HG03060 (cell line): ENCODE measurements around the gene KISS1R.

Experiments
- ATAC-seq: cut with Tn5 transposase; IDR thresholded peaks from one replicate; pipeline ENCODE4 v1.9.1; 2021; ENCODE audit warnings: low read depth, moderate number of reproducible peaks; ENCODE audit not compliant: unreplicated experiment

KISS1R gene

DNA sequence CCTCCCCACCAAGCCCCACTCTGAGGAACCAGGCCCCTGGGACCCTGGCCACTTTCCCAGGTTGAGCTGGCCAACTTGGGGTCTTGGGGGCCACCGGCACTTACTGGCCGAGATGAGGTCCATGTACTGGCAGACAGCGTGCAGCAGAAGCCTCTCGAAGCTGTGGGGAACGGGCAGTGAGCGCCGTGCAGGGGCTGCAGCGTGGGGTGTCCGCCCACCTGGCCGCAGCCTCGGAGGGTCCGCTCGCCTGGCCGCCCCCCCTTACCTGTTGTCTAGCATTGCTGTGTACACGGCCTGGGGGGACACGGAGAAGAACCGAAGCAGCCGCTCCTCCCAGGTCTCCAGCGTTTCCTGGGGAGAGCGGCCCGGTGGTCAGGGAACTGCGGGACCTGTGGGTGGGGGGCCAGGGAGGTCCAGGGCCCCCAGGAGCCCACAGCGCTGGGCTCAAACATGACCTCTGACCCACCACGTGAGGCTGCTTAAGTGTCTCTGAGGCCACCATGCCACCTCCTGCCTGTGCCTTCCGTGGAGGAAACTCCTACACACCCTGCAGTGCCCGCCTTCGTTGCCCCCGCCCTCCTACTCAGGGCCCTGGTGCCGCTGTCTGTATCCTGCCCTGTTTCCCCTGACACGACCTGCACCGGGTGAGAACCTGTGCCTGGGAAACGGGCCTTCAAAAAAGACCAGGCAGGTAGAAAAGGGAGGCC lies 17.6 kb upstream of the KISS1R start:
- ATAC-seq = no peak

DNA sequence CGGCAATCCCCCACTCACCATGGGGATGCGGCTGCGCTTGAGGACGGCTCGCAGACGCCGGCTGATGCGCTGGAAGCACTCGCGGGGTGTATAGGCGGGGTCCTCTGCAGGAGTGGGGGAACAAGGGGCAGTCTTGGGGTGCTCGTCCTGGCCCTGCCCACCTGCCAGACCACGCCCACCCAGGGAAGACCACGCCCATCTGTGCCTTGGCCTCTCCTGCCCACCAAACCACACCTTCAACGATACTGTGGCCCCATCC lies 17.2 kb upstream of the KISS1R start:
- no peak for ATAC-seq

DNA sequence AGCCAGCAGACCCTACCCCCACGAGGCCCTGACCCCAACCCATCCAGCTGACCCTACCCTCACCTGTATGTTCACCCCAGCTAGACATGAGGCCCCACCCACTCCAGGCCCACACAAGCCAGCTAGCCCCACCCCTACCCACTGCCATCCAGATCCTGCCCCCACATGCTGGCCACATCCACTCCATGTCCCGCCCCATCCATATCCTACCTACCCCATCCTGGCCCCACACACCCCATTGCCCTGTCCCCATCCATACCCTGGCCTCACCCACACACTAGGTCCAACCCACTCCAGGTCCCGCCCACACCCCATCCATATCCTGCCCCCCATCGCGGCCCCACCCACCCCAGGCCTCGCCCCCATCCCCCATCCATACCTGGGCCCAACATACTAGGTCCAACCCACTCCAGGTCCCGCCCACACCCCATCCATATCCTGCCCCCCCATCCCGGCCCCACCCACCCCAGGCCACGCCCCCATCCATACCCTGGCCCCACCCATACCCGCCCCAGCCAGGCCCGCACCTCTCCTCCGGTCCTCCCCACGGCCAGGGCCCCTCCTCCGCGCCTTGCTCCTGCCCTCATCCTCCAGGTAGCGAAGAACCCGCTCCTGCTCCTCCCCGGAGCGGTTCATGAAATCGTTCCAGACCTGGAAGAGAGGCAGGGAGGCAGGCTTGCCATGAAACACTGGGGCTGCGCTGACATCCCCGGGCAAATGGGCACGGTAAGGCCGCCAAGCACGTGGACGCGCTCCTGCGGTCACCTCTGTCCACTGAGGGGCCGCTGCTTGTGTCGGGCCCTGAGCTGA lies 16.6 kb upstream of the KISS1R start:
- ATAC-seq = no peak

DNA sequence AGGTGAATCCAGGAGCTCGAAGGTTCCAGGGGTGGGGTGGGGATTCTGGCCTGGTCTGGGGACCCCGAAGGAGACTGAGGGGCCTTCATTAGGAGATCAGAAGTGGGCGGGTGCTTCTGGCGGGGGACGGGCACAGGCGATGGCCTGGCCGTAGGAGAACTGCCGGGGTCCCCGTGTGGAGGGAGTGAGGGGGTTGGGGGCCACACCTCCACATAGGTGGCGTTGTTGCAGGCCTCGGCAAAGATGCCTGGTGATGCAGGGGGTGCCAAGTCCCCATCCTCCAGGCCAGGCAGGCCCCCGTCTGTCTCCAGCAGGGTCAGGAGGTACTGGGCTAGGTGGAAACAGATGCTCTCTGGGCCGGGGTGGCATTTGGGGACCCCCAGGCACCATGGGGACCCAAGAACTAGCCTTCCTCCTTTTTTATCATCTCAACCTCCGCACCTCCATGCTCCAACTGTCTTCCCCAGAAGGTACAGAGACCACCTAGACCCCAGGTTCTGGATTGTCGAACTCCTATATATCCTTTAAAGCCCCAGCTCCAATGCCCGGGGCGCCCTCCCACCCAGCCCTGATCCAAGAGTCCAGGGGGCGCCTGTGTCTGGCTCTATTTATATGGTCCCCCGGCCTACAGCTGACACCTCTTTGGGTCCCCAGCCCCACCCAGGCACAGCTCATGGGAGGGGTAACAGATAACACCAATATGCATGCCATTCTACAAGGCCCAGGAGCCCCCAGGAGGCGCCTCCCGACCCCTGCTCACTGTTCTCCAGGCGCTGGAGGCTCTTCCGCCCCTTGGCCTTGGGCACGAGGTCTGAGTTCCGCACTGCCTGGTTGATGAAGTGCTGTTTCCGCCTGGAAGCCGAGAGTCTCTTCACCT lies 15.7 kb upstream of the KISS1R start:
- no peak for ATAC-seq

DNA sequence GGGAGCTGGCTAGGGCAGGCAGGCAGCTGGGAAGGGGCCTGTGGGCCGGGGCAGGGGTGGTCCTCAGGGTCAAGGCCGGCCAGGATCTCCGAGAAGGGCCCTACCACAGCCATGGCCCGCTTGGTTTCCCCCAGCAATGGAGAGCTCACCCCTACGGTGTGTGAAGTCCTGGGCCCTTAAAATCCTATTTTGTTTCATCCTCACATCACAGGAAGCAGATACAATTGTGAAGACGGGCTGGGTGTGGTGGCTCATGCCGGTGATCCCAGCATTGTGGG lies 15.1 kb upstream of the KISS1R start:
- ATAC-seq = no peak

DNA sequence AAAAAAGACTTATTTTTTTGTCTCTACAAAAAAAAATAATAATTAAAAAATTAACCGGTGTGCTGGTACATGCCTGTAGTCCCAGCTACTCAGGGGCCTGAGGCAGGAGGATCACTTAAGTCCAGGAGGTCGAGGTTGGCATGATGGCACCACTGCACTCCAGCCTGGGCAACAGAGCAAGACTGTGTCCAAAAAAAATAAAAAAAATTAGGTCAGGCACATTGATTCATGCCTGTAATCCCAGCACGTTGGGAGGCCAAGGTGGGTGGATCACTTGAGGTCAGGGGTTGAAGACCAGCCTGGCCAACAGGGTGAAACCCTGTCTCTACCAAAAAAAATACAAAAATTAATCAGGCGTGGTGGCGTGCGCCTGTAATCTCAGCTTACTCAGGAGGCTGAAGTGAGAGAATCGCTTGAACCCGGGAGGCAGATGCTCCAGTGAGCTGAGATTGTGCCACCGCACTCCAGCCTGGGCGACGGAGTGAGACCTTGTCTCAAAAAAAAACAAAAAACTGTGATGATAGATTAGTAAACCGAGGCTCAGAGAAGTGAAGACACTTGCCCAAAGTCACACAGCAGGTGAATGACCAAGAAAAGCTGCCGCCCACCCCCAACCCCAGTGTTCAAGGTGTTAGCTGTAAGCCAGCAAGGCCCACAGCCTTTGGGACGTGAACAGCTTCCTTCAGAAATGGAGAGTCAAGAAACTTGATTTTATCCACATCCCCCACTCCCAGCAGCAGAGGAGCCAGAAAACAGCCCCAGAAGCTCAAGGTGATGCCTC lies 14.5 kb upstream of the KISS1R start:
- no peak for ATAC-seq

DNA sequence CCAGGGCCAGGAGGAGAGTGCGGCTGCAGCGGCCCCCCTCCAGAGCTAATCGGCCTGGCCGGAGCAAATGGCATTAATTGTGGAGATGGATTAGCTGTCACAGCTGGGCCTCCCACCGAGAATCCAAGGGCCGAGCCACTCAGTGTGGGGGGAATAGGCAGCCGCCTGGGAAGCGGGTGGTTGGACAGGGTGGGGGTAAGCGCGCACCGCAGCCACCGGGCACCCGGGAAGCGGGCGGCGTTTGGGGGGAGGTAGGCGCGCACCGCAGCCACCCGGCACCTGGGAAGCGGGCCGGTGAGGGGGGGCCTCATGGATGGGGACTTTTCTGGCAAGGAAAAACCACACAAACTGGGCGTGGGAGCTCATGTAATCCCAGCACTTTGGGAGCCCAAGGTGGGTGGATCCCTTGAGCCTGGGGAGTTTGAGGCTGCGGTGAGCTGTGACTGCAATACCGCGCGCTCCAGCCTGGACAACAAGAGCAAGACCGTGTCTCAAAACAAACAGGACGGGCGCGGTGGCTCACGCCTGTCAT lies 13.8 kb upstream of the KISS1R start:
- no peak for ATAC-seq

DNA sequence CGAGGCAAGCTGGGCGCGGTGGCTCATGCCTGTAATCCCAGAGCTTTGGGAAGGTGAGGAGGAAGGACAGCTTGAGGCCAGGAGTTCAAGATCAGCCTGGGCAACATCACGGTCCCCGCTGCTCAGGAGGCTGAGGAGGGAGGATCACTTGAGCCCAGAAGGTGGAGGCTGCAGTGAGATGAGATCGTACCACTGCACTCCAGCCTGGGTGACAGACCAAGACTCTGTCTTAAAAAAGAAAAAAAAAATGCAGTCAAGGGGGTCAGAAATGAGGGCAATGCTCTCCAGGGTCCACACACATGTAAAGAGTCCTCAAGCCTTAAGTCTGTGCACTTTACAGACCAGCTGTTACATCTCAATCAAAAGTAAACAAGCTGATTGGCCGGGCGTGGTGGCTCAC lies 12.6 kb upstream of the KISS1R start:
- ATAC-seq = no peak

DNA sequence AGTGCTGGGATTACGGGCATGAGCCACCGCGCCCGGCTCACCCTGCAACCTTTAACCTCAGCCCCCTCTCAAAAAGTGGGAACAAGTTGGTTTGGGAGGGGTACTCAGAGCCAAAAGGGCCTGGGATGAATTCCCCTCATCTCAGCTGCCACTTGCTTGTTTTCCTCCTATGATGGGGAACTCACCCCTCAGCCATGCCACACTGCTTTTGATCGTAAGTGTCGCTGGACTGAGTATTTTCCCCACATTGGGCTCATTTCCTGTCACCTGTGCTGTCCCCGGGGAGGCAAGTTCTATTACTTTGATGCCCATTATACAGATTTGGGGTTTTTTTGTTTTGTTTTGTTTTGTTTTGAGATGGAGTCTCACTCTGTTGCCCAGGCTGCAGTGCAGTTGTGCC lies 10.7 kb upstream of the KISS1R start:
- ATAC-seq = no peak

DNA sequence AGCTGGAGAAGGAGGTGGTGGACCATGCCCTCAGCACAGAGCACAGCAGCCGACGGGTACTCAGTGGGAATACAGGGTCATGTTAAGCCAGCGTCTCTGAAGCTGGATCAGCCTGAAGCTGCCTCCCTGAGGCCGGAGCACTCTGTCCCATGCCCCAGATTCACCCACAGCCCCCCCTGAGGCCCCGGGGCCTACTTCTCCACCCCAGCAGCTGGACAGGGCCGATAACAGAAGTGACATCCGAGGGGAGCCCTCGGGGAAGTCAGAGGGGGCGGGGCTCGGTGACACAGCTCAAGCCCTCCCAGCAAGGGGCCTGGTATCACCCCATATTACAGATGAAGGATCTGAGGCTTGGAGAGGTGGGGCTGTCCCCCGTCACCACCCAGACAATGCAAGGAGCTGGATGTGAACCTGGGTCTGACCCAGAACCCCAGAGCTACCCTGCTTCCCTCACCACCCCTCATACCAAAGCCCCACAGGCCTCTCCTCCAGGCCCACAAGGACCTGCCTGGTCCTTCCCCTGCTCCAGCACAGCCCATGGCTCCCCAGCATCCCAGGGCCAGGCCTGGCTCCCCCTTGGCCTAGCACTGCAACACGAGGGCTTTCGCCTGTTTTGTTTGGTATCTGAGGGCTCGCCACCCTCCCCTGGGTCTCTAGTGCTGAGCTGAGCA lies 9.8 kb upstream of the KISS1R start:
- no peak for ATAC-seq

DNA sequence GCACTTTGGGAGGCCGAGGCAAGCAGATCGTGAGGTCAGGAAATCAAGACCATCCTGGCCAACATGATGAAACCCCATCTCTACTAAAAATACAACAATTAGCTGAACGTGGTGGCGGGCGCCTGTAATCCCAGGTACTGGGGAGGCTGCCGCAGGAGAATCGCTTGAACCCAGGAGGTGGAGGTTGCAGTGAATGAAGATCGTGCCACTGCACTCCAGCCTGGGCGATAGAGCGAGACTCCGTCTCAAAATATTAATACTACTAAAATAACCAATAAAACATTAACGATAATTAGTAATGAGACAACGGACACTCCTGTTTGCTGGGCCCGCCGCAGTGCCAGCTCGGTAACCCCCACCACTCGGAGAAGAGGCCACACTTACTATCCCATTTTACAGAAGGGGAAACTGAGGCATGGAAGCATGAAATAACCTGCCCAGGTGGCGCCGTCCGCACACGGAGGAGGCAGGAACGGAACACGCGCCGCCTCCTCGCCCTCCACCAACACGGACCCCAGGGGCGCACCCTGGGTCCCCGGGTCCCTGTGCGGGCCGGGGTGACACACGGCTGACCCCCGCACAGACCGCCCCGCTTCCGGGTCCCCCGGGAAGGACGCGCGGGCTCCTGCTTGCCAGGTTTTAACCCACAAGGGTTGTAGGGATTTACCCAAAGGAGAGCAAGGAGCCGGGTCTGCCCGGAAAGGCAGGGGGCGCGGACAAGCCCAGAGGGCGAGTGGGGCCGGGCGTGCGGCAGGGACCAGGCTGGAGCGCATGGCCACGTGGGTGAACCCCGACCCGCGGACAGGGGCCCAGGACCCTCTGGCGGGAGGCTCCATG lies 5.7 kb upstream of the KISS1R start:
- no peak for ATAC-seq

DNA sequence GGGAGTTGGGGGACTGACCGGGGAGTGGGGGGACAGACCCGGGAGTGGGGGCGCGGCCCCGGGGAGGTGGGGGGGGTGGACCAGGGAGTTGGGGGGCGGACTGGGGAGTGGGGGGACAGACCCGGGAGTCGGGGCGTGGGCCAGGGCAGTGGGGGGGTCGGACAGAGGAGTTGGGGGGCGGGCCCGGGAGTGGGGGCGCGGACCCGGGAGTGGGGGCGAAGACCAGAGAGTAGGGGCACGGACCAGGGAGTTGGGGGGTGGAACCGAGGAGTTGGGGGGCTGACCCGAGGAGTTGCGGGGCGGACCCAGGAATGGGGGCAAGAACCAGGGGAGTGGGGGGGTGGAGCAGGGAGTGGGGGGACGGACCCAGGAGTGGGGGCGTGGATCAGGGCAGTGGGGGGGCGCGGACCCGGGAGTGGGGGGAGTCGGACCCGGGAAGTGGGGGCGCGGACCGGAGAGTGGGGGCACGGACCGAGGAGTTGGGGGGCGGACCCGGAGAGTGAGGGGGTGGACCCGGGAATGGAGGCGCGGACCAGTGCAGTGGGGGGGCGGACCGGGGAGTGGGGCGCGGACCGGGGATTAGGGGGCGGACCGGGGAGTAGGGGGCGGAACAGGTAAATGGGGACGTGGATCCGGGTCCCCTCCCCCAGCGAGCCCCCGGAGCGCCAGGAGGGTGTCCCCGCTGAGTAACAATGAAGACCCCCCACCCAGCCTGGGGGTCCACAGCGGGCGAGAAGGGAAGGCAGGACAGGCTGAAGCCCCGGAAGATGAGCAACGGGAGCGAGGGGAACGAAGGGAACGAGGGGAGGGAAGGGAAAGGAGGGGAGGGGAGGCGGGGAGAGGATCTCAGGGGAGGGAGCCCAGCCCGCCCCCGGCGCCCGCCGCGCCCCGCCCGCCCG lies 4.7 kb upstream of the KISS1R start:
- ATAC-seq = no peak

DNA sequence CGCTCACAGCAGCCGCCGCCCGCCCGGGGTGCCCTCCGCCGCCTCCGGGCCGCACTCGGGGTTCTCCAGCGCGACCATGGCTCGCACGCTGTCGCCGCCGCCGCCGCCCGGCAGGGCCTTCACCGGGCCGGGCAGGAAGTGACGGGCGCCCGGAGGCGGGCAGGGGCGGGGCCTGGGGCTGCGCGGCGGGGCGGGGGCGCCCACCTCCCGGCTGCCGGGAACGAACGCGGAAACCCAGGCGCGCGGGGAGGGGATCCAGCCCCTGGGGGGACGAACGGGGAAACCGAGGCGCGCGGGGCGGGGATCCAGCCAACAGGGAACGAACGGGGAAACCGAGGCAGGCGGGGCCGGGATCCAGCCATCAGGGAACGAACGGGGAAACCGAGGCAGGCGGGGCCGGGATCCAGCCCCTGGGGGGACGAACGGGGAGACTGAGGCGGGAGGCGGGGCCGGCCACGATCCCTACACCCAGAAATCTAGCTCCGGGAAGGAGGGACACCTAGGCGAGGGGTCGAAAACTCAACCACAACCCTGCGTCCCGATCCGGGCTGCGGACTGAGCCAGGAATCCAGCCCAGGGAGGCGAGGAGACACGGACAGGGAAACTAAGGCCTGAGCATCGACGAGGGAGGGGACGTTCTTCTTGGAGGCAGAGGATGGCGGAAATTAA lies 3.9 kb upstream of the KISS1R start, which contains the start of gene R3HDM4:
Gene R3HDM4 (minus strand): TSS at position 140 of the 669 bp plus-strand sequence. CDS start 62 bp downstream, at position 78.
- no peak for ATAC-seq

DNA sequence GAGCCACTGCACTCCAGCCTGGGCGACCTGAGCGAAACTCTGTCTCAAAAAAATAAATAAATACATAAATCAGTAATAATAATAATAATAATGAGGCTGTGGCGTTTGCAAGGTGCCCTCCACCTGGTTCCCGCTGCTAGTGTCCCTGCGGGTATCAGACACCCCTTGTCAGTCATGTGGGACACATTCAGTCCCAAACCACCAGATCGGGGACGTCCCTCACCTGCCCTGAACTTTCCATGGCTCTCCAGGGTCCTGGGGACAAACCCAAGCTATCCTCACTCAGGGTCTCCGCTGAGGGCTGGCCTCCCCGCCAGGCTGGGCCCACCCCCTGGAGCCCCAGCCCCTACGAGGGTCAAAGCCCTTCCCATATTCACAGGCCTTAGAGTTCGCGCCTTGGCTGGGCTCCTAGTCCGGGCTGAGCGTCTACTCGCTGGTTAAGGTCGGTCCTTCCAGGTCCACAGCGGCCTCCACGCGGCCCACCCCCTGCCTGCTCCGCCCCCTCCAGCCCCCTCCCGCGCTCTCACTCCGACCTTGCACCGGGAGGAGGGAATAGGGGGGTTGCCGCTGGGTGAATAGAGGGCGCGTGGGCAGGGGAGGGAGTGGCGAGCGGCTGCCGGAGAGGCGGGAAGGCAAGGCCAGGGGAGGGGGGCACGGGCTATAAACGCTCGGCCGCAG lies 349 bp upstream of the KISS1R start:
- ATAC-seq = no peak

DNA sequence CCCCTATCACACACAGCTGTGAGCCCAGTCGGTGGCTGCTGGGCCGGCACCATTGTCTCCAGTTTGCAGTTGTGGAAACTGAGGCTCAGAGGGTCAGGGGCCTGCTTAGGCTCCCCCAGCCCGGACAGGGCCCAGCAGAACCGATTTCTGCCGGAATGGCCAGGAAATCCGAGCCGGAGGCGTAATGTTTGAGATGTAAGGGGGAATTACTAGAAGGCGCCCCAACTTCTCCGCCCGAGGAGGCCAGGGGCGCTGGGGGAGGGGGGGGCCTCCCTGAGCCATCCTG lies 962 bp downstream of the KISS1R start:
- ATAC-seq = no peak

DNA sequence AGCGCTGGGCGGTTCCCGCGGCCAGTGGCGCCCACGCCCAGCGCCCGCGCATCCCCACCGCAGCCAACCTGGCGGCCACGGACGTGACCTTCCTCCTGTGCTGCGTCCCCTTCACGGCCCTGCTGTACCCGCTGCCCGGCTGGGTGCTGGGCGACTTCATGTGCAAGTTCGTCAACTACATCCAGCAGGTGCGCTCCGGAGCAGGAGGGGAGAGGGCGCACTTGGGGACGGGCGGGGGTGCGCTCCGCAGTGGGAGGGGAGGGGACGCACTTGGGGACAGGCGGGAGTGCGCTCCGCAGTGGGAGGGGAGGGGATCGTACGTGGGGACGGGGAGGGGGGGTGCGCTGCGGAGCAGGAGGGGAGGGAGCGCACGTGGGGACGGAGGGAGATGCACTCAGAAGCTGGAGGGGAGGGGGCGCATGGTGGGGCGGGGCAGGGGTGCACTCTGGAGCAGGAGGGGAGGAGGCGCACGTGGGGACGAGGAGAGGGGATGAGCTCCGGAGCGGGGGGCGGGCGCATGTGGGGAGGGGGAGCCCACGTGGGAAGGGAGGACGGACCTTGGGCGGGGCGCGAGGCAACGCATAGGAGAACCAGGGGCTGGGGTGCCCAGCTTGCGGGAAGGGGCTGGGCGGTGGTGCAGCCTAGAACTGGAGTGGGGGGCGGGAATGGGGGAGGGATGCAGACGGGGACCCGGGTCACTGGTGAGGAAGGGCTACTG lies 1.5 kb downstream of the KISS1R start:
- no peak for ATAC-seq
